GM18873 (cell line): ENCODE measurements around the gene RAD51C.
"Not testable (repeated sequence)": the region's sequence is repeated elsewhere in the genome, so short reads cannot be mapped to it uniquely, and the experiment has no call there.

Source experiments
- ATAC-seq: cut with Tn5 transposase; IDR thresholded peaks from one replicate; pipeline ENCODE4 v1.9.1; 2021; ENCODE audit warnings: mild to moderate bottlenecking, moderate library complexity, moderate number of reproducible peaks; ENCODE audit not compliant: unreplicated experiment, low FRiP score

The RAD51C gene

DNA sequence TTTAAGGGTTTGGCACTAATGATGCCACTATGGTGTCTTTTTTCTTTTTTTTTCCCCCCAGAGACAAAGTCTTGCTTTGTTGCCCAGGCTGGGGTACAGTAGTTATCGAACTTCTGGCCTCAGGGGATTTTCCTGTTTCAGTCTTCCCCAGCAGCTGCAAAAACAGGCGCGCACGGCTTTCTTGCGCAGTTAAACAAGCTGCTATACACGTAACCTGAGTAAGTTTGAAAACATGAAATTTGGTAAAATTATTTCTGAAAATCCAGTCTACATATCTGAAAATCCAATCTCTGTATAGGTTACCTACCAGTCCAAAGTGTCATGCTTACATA lies 12.4 kb upstream of the RAD51C start:
- no peak for ATAC-seq

DNA sequence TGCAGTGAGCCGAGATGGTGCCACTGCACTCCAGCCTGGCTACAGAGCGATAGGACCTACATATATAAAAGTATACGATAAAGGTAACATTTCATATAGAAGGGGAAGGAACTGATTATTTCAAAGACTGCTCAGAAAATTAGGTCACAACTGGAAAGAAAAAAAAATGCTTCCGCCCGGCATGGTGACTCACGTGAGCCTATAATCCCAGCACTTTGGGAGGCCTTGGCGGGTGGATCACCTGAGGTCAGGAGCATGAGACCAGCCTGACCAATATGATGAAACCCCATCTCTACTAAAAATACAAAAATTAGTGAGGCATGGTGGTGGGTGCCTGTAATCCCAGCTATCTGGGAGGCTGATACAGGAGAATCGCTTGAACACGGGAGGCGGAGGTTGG lies 8.4 kb upstream of the RAD51C start:
- ATAC-seq: no peak

DNA sequence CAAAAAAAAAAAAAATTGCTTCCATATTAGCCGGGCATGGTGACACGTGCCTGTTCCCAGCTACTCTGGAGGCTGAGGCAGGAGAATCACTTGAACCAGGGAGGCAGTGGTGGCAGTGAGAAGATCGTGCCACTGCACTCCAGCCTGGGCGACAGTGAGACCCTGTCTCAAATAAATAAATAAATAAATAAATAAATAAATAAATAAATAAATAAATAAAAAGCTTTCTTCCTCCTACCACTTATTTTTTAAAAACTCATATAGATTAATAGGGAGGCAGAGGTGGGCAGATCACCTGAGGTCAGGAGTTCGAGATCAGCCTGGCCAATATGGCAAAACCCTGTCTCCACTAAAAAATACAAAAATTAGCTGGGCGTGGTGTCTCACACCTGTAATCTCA lies 7.9 kb upstream of the RAD51C start:
- ATAC-seq: not testable (repeated sequence)

DNA sequence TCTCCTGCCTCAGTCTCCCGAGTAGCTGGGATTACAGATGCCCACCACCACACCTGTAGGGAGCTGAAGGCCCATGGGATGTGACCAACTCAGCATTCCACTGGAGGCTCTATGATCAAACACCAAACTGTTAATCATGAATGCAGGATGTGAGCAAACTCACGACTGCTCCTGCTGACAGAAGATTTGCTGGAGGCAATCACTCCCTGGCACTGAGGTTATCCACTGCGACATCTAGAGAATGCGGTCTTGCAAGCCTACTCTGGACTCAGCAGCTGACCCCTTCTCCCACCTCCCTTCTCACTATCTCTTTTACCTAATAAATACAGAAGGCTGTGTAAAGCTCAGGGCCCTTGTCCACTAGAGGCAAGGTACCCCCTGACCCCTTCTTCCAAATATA lies 5.4 kb upstream of the RAD51C start:
- ATAC-seq: no peak

DNA sequence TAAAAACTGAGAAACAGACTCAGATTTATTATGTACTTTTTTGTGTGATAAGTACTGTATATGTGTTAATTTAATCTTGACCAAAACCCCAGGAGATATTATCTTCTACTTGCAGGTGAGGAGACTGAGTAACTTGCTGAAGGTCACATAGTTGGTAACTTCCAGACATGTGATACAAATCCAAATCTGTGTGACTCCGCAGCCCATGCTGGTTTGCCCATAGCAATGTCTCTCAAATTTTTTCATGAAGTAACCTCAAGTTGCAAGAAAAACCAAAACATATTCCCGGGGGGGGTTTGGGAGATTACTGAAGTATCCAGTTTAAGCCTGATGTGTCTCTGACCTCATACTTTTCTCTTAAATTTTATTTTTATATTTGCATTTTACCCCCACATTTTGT lies 3.9 kb upstream of the RAD51C start:
- no peak for ATAC-seq

DNA sequence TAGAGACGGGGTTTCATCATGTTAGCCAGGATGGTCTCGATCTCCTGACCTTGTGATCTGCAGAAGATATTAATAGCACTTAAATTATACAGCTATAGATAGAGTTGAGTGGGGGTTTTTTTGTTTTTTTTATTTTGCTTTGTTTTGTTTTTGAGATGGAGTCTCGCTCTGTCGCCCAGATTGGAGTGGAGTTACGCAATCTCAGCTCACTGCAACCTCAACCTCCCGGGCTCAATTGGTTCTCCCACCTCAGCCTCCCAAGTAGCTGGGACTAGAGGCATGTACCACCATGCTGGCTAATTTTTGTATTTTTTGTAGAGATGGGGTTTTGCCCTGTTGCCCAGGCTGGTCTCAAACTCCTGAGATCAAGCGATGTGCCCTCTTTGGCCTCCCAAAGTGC lies 2.4 kb upstream of the RAD51C start:
- not testable (repeated sequence) for ATAC-seq

DNA sequence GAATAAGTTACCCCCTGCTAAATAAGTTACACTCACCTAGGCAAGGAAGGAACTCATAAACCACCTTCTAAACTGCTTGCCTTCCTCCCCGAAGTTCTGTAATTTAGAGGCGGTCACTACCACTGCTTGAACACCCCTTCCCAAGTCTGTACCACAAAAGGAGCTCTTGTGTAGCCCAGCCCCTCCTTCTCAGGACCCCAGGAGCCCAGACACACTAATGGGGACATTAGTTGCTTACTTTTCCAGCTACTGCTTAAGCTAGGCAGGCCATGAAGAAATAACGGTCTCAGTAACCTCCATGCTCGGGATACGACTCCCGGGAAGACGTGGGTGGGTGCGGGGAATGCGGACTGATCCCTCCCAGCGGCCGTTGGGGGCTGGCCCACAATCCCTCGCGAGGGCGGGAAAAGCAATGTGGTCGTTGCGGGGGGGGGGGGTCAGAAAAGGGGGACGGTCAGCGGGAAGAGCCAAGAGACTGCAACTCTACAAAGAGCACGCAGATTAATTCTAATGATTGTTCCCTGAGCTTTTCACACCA lies 632 bp upstream of the RAD51C start, which contains the start of gene TEX14:
TSS of gene TEX14 (minus strand) at position 345 of the 538 bp plus-strand sequence. CDS start 40,044 bp downstream, outside the sequence.
- no peak for ATAC-seq

DNA sequence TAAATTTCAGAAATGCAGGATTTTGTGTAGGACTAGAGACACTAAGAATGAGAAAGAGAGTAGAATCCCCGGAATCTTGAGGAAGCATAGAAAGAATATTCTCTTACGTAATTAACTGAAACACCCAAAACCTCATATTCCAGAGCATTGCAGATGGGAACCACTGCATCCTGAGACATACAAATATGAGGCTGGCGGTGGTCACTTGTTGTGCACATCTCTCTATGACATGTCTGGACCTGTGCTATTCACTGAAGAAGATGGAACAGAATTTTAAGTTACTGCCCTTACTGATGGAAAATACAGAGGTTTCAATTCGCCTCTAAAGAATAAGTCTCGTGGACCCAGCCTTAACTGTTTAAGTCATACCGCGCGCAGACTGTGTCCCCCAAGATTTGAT lies 806 bp downstream of the RAD51C start:
- no peak for ATAC-seq

DNA sequence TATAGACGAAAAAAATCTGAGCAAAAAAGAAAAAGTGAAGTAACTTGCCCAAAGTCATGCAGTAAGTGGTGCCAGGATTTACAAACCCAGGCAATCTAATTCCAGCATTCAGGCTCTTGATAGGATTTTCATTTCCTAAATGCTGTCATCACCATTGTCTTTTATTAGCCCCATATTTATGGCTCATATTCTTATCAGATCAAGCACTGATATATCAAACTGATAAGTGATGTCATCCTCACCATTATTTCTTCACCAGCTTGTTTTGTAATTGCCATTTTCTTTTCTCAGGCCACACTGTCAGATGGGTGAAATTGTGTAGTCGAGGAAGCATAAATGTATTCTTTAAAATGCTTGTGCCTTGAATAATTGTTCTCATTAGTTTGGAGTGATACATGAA lies 1.3 kb downstream of the RAD51C start:
- no peak for ATAC-seq

DNA sequence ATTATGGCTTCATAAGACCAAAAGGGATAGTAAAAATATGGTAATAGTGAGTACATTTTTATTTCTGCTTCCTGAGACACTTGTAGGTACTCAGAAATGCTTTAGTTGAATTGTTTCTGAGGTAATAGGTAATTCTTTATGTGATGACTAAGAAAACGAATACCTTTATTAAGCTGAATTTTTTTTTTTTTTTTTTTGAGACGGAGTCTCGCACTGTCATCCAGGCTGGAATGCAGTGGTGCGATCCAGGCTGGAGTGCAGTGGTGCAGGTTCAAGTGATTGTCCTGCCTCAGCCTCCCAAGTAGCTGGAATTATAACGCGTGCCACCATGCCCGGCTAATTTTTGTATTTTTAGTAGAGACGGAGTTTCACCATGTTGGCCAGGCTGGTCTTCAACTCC lies 1.9 kb downstream of the RAD51C start:
- ATAC-seq: no peak

DNA sequence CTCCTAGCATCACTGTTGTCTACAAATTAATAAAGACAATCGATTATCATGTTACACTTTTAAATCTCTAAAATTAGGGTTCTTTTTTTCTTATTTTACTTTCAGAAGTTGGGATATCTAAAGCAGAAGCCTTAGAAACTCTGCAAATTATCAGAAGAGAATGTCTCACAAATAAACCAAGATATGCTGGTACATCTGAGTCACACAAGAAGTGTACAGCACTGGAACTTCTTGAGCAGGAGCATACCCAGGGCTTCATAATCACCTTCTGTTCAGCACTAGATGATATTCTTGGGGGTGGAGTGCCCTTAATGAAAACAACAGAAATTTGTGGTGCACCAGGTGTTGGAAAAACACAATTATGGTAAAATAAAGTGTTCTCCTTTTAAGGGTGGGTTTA lies 2.4 kb downstream of the RAD51C start:
- no peak for ATAC-seq

DNA sequence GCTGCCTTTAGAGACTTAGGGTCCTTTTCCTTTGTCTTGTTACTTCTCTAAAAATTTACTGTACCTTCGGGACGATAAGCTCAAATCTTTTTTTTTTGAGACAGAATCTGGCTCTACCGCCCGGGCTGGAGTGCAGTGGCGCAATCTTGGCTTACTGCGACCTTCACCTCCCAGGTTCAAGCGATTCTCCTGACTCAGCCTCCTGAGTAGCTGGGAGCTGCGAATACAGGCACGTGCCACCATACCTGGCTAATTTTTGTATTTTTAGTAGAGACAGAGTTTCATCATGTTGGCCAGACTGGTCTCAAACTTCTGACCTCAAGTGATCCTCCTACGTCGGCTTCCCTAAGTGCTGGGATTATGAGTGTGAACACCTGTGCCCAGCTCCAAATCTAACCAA lies 7.4 kb downstream of the RAD51C start:
- no peak for ATAC-seq

DNA sequence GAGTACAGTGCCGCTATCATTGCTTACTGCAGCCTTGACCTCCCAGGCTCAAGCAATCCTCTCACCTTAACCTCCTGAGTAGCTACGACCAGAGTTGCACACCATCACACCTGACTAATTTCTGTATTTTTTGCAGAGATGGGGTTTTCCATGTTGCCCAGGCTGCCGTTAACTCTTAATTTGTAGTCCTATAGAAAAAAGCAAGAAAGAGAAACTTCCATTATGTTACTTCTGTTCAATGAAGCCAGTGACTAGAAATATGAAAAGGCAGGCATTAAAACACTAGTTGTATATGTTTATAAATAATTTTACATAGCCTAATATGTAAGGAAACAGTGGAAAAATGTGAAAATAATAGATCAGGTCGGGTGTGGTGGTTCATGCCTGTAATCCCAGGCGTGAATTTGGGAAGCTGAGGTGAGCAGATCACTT lies 9.7 kb downstream of the RAD51C start:
- no peak for ATAC-seq

DNA sequence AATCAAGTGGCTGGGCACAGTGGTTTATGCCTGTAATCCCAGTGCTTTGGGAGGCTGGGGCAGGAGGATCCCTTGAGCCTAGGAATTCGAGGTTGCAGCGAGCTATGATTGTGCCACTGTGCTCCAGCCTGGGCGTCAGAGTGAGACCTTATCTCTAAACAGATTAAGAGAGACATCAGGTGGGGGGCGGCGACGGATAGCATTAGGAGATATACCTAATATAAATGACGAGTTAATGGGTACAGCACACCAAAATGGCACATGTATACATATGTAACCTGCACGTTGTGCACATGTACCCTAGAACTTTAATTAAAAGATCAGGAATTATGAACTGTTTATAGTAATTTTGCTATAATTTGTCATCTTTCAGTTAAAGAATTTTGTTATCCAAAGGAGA lies 10.3 kb downstream of the RAD51C start:
- ATAC-seq: no peak

DNA sequence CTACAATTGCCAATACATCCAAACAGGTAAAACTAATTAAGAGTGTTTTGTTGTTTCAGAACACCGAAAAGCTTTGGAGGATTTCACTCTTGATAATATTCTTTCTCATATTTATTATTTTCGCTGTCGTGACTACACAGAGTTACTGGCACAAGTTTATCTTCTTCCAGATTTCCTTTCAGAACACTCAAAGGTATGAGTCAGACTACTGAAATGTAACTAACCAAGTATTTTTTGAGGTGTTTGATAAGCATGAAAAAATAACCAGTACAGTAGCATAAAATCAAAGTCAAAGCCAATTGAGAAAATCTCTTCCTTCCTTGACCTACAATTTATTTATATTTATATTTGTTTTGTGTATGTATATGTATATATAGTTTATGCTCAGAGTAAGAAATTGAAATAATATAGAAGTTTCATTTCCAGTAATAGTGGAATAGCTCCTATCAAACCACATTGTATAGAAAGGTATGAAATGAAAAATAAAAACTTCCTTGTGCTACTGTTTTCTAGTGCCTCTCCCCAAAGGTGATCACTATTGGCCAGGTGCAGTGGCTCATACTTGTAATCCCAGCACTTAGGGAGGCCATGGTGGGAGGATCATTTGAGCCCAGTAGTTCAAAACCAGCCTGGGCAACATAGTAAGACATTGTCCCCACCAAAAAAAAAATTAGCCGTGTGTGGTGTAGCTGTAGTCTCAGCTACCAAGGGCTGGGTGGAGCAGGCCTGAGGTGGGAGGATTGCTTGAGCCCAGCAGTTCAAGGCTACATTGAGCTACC lies 10.9 kb downstream of the RAD51C start:
- no peak for ATAC-seq

DNA sequence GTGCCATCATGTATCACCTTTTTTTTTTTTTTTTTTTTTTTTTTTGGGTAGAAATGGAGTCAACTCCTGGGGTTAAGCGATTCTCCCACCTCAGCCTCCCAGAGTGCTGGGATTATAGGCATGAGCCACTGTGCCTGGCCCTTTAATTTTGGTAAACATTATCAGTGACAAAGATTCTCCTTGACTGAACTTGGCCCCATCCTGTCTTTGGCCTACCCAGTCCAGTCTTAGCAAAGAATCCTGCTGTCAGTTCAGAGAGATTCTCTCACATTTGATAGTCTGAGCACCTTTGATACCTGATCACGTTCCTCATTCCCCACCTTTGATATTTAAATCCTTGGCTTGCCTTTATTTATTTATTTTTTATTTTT lies 11.5 kb downstream of the RAD51C start:
- ATAC-seq: no peak

DNA sequence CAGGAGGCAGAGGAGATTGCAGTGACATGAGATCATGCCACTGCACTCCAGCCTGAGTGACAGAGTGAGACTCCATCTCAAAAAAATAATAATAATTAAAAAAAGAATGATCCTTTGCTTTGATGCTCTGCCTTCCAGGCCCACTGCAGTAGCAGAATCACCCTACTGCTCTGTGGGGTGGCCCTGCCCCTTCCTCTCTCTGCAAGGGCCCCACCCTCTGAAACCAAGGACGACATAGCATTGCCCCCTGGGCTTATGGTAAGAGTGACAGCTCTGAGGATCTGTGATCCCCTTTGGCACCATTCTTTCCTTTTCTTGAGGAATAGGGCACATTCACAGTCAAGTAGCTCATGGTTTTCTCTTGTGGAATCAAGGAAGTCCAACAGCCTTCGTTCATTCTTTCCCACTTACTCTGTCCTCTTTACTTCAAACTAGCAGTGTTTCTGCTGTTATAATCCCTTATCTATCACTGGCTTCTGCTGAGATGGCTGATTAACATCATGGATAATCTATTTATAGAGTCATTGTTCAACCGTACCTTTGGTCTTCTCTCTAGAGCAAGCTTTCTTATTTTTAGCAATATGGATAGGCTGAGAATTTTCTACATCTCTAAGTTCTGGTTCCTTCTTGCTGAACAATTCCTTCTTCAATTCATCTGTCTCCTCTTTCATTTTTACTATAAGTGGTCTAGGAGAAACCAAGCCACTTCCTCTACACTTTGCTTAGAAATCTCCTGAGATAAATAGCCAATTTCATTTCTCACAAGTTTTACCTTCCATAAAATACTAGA lies 14.1 kb downstream of the RAD51C start:
- ATAC-seq: no peak

DNA sequence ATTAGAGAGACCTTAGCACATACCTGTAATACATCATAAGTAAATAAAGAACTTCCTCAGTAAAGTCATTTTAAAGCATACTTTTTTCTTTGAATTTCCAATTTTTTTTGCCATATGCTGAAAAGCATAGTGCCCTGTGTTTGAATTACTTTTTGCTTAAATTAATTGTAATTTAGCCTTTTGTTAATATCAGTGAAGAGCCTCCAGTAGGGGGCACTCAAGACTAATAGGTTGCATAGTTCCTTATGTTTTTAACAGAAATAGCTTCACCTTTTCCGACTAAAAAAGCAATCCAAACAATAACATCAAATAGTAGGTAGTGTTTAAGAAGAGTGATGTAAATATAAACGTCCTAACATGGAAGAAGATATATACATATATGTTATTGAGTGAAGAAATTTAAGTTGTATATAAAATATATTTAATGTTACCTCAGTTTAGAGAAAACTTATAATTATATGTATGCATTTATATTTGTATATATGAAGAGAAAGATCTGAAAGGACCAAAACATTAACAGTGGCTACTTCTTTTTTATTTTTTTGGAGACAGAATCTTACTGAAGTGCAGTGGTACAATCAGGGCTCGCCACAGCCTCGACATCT lies 18.6 kb downstream of the RAD51C start:
- no peak for ATAC-seq

DNA sequence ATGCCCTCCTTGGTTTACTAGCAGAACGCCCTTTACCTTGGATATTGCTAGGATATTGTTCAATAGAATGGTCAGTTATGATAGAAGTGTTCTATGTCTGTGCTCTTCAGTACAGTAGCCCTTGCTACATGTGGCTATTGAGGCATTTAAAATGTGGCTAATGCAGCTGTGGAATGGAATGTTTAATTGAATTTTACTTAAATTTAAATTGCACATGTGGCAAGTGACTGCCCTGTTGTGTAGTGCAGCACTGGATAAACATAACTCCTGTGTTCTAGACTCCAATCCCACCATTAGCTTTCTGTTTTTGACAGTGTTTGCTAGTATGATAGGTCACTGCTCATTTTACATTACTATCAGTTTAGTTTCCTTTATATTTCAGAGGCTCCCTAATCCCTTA lies 29.9 kb downstream of the RAD51C start:
- no peak for ATAC-seq

DNA sequence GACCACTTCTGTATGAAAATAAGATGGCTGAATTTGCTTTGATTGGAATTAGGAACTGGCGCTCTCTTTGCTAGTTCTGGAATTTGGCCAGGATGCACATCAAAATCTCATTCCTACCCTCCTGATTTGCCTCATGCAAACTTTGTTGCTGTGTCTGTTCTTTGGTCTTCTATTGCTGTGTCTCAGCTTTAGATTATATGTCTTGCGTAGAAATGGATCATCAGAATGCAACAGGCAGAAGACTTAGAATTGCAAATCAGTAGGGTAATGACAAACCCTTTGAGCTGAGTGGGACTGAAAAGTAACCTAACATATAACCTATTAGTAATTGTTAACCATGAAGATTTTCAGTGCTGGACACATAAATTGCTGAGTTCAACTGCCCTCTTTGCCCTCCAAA lies 30.3 kb downstream of the RAD51C start:
- ATAC-seq: no peak

DNA sequence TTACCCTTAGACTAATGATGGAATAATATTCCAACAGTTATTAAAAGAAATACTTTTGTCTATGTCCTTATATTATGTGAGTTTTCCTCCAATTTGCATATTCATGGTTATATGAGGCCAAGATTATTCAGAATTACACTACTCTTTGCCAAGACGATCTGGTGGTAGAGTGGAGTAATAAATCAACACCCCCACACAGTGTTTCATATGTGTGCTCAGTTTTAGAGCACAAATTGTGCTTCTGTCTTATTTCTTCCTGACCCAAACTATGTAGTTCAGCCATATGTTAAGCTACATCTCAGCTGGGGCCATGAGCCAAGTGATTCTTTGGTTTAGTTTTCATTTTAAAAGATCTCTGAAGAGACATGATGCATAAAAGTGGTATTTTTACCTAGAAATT lies 36.4 kb downstream of the RAD51C start:
- no peak for ATAC-seq
